Spinal cord (tissue), 10 donors: ENCODE results near the gene TFAP2B. TPM values are rescaled to one million over a fixed set of nuclear protein-coding genes. Genes with fewer than 3 reads are reported as not detected.

Experiments
- DNase-seq, 6 donors: peaks; one replicate each; pipeline versions ENCODE4 v3.0.0 to v3.0.0-alpha.2; 2013 to 2015; ENCODE audit warnings: low spot score in 6 of 6, low read depth in 4 of 6
- H3K27ac ChIP-seq: one replicate; pipeline ENCODE4 v1.5.1; 2013; ENCODE audit warnings: low read depth, low read length, control low read depth
- H3K27me3 ChIP-seq: one replicate; pipeline ENCODE4 v1.6.1; 2013; ENCODE audit warnings: low read length; ENCODE audit not compliant: control insufficient read depth, insufficient read depth
- H3K36me3 ChIP-seq: one replicate; pipeline ENCODE4 v1.6.1; 2013; ENCODE audit warnings: low read length; ENCODE audit not compliant: control insufficient read depth, insufficient read depth
- H3K4me1 ChIP-seq: one replicate; pipeline ENCODE4 v1.6.1; 2013; ENCODE audit warnings: low read length; ENCODE audit not compliant: control insufficient read depth, insufficient read depth
- H3K4me3 ChIP-seq: one replicate; pipeline ENCODE4 v1.5.1; 2013; ENCODE audit warnings: low read depth, low read length, control low read depth
- H3K9me3 ChIP-seq: one replicate; pipeline ENCODE4 v1.6.1; 2013; ENCODE audit warnings: low read length; ENCODE audit not compliant: control insufficient read depth, insufficient read depth
- WGBS: methylation state at CpG from one replicate; pipeline ENCODE4 v1.1.5; 2013; ENCODE audit warnings: missing lambda C conversion rate; ENCODE audit not compliant: insufficient coverage; 5-methylcytosine and 5-hydroxymethylcytosine counted together
- polyA plus RNA-seq, 2 donors: library from polyadenylated mRNA; unstranded; fragments of 120-200 nt; gene quantifications; one replicate each; pipeline ENCODE4 v1.2.1, GENCODE V29; 2013; ENCODE audit not compliant: insufficient read length in 2 of 2
- total RNA-seq, 2 donors: library from RNA; depleted of rRNA in 1 of 2; stranded (reverse); fragments of 120-200 nt in 1 of 2; fragments of >200 nt in 1 of 2; gene quantifications; one replicate each; pipeline versions ENCODE4 v1.2.3 to v1.2.4, GENCODE V29; 2013 to 2014
- donor health status: healthy.

The TFAP2B gene
- total and polyA plus RNA-seq, 4 donors = 0.99 to 11.3 (median 6.3) TPM

DNA sequence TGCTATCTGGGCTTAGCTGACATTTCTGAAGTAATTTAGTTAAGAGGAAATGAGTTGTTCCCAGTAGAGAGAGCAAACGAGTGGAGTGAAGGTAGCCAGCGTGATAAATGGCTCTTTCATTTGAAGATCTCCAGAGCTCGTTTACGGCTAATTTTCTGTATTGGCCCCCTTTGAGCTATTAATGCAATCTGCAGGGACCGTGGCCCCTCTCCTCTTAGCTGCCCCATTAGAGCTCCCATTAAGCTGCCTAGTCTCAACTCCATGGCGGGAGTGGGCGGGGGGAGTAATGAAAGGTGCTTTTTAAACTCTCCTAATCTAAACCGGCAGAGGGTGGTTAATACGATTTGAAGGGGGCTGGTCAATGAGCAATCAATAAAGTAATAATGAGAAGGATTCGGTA is 12.5 kb downstream of the TFAP2B start:
- Histone ChIP-seq H3K4me1 (peaks cover 7% of the 10 kb centered on the region), H3K27ac (no peak overlapping the region), H3K36me3 (no peaks in the 10 kb centered on the region), H3K27me3 (peaks cover 92% of the 10 kb centered on the region), H3K9me3 (no peaks in the 10 kb centered on the region), H3K4me3 (no peak overlapping the region)
- DNase-seq = peak in 1 of 6 donors; percentile 77
- WGBS = 22% methylated on average over 4 of the region's 10 CpGs

GRCh38 chr6:50832912-50833311 is 14.2 kb downstream of the TFAP2B start:
- Histone ChIP-seq H3K4me1 (peaks cover 7% of the 10 kb centered on the region), H3K27me3 (peaks cover 92% of the 10 kb centered on the region), H3K27ac (no peak overlapping the region), H3K9me3 (no peaks in the 10 kb centered on the region), H3K36me3 (no peaks in the 10 kb centered on the region), H3K4me3 (no peak overlapping the region)
- DNase-seq = no peak
- WGBS = 100% methylated on average over 1 of the region's 1 CpG

DNA sequence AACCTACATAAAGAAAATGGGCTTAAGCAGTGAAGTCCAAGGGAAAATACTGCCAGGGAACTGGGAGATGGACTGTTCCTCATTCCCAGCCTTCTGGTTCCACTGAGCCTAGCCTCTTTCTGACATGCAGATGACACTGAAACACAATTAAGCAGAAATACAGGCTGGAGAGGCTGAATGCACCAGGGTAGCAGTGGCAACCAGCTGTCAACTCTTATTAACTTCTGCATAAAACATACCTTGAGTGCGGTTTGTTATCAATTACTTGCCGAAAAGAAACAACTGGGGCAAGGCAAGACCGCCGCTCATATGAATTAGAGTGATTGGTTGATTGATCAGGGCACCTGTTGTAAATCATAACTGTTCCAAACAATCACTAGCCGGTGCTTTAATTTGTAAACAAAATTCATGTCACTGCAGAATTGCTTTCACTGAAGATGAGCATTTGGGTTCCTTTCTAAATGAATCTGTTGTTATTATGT is 16.3 kb downstream of the TFAP2B start:
- Histone ChIP-seq H3K4me1 (peaks cover 7% of the 10 kb centered on the region), H3K36me3 (no peaks in the 10 kb centered on the region), H3K9me3 (no peaks in the 10 kb centered on the region), H3K4me3 (no peak overlapping the region), H3K27me3 (peaks cover 94% of the 10 kb centered on the region), H3K27ac (no peak overlapping the region)
- WGBS = 87% methylated on average over 3 of the region's 5 CpGs
- DNase-seq = no peak

- peaks cover 7% of the 10 kb centered on the region for H3K4me1 ChIP-seq
These were observed 17.6 kb downstream of the TFAP2B start for GRCh38 chr6:50836231-50836630.

DNA sequence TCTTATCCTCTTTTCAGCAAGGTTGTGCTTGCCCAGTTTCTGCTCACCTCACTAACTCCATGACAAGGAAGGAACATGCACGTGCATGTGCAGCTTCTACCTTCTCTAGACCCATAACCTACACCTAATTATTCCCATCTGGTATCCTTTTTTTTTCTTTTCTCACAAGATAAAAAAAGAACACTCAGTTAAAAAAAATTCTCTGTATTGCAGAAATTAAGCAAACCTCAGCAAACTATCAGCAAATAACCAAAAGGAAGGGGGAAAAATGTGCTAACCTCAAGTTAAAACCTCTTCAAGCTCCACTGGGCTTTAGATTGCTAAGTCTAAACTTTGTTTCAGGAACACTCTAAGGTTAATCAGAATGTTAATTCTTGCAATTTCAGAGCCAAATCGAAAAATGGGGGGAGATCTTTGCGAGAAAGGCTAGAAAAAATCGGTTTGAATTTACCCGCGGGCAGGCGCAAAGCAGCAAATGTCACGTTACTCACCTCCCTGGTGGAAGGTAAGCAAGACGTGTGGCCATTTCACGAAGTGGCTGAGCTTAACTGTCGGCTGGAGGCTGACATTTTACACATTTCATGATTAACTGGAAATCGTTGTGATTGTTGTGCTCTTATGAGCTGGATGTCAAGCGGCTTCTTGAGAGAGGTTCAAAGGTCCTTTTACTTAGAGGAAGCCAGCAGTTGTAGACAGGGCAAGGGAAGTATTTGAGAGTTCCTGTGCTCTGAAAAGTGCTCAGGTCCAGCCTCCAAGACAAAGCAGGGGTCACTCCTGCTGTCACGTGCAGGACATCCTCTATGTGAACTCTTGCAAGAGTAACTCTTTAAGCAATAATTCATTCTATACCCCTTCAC is 19.1 kb downstream of the TFAP2B start:
- Histone ChIP-seq H3K27me3 (peaks cover 95% of the 10 kb centered on the region), H3K27ac (no peak overlapping the region), H3K9me3 (no peaks in the 10 kb centered on the region), H3K4me3 (no peak overlapping the region), H3K36me3 (no peaks in the 10 kb centered on the region), H3K4me1 (peaks cover 9% of the 10 kb centered on the region)
- 29% methylated on average over 14 of the region's 14 CpGs for WGBS
- no peak for DNase-seq

More at GRCh38 chr6:50836231-50836630, 17.6 kb downstream of the TFAP2B start:
- no peak overlapping the region for H3K4me3 ChIP-seq
- peaks cover 94% of the 10 kb centered on the region for H3K27me3 ChIP-seq
- no peak overlapping the region for H3K27ac ChIP-seq
- H3K9me3 ChIP-seq = no peaks in the 10 kb centered on the region
- 5% methylated on average over 18 of the region's 22 CpGs for WGBS
- DNase-seq = peak in 2 of 6 donors; percentile 57 to 86
- no peaks in the 10 kb centered on the region for H3K36me3 ChIP-seq

DNA sequence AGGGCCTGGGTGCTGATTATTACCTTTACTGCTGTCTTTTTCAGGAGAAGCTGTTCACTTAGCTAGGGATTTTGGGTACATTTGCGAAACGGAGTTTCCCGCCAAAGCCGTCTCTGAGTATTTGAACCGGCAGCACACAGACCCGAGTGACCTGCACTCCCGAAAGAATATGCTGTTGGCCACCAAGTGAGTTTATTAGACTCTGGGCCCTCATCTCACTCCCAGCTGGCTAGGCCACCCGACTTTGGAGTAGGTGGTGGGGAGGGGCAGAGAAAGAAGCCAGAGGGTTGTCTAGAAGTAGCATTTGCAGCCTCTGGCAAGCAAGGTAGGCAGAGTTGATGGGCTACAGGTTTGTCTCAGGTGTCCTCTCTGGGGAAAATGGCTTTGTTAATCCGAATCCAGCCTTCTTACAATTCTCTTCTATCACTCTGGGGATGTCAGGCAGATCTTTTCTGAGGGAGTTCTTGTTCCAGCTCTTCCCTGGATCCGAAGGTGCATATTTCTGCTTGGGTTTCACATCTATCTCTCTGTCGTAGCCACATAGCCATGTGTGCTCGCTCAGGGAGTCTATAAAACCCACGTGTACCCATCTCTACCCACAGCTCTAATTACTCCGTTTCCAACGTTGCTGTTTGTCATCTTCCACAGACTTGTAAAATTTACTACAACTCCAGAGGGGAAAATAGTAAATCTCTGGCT is 21.6 kb downstream of the TFAP2B start:
- peaks cover 99% of the 10 kb centered on the region for H3K27me3 ChIP-seq
- H3K27ac ChIP-seq = no peak overlapping the region
- peak in 1 of 6 donors; percentile 8 for DNase-seq
- H3K36me3 ChIP-seq = no peaks in the 10 kb centered on the region
- peaks cover 12% of the 10 kb centered on the region for H3K4me1 ChIP-seq
- no peak overlapping the region for H3K4me3 ChIP-seq
- 24% methylated on average over 14 of the region's 15 CpGs for WGBS
- no peaks in the 10 kb centered on the region for H3K9me3 ChIP-seq

DNA sequence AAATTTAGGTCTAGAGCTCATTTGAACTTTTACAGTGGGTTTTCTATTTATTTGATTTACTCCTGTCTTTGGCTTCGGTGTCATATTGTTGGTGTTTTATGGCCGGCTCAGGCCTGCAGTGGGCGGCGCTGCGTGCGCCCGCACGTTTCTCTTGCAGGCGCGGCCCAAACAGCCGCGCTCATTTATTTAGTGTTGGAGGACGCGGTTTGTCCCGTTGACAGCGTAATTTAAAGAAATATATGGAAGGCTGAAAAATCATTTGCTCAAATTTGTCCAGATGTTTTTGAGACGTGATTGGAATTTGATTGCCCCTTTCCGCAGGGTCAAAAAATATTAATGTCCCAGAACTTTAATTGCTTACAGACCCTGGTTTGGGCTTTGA is 22.1 kb downstream of the TFAP2B start:
- H3K27ac ChIP-seq = no peak overlapping the region
- no peaks in the 10 kb centered on the region for H3K9me3 ChIP-seq
- no peaks in the 10 kb centered on the region for H3K36me3 ChIP-seq
- DNase-seq = peak in 1 of 6 donors; percentile 8
- peaks cover 99% of the 10 kb centered on the region for H3K27me3 ChIP-seq
- WGBS = 16% methylated on average over 12 of the region's 18 CpGs
- H3K4me3 ChIP-seq = no peak overlapping the region
- H3K4me1 ChIP-seq = peaks cover 17% of the 10 kb centered on the region

DNA sequence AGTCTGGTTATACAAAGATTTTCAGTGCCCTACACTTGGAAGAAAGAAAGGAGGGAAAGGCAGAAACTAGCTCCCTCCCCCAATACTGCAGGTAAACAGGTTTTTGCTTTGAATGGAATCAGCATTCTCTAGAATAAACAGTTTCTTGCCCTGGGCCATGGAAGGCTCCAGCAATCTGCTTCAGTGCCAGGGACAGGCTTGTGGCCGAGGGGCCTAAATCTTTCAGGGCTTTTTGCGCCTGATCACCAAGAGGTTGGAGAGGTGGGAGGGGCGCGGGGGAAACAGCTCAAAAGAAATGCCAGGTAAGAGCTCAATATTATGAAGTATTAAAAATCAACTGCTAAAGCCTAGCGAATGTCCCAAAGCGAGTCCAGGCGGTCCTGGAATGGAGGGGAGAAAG is 23.8 kb downstream of the TFAP2B start:
- Histone ChIP-seq H3K9me3 (no peaks in the 10 kb centered on the region), H3K4me1 (peaks cover 10% of the 10 kb centered on the region), H3K4me3 (no peak overlapping the region), H3K36me3 (no peaks in the 10 kb centered on the region), H3K27ac (no peak overlapping the region), H3K27me3 (peaks cover 97% of the 10 kb centered on the region)
- WGBS = 40% methylated on average over 3 of the region's 7 CpGs
- DNase-seq = peak in 1 of 6 donors; percentile 2

DNA sequence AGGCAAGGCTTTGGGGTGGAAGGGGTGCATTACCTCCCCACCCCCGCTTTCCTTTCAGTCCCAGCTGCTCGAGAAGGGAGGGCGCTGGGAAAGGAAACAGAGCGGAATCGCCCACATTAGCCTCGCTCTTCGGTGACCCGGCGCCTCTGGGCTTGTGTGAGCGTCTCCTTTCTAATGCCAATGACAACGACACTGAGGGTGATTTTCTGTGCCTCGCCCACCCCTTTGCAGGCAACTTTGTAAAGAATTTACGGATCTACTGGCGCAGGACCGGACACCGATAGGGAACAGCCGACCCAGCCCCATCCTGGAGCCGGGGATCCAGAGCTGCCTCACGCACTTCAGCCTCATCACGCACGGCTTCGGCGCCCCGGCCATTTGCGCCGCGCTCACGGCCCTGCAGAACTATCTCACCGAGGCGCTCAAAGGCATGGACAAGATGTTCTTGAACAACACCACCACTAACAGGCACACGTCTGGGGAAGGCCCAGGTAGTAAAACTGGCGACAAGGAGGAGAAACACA is 24.3 kb downstream of the TFAP2B start:
- peak in 2 of 6 donors; percentile 22 to 32 for DNase-seq
- WGBS = 9% methylated on average over 25 of the region's 32 CpGs

More for the DNA sequence above, 24.3 kb downstream of the TFAP2B start:
- Histone ChIP-seq H3K4me3 (no peak overlapping the region), H3K4me1 (peaks cover 10% of the 10 kb centered on the region), H3K9me3 (no peaks in the 10 kb centered on the region), H3K27ac (no peak overlapping the region), H3K36me3 (no peaks in the 10 kb centered on the region), H3K27me3 (peaks cover 97% of the 10 kb centered on the region)
